SHP77 (cell line): ENCODE data around the gene ARHGDIB.

Experiments used
- DNase-seq, 2 experiments: peaks; one replicate each; lab custom pipeline; 2025; lab: John Stamatoyannopoulos, UW

The ARHGDIB gene

DNA sequence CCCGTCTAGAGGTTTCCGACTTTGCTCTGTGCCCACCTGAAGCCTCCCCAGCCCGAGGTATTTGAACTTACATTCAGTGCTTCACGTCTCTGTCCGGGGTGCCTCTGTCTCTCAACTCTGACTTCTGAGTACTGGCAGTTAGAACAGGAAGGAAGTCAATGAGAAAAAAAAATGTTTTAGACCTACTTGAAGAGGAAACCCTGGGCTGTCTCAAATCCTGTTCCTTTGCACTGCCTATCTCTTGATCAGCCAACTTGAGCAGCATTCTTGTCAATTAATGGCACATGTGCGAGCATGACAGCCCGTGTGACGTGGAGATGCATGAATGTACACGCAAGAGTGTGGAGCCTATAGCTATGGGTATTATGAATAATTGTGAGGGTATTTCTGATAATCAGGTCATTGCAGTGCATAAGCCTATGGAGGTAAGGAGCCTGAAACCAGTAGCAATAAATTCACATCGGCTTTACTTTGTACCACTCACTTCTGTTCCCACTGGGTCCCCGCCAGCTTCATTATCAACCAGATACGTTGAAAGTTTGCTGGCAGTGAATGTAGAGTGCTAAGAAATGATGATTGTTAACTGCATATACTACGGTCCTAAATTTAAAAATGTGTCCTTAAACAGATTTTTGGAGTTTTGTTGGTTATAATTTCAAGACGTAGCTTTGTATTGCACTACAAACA is at the start of gene ARHGDIB:
TSS of gene ARHGDIB (minus strand) at position 136 of the 687 bp plus-strand sequence. CDS start 10,889 bp downstream, outside the sequence.
- no peak for DNase-seq

DNA sequence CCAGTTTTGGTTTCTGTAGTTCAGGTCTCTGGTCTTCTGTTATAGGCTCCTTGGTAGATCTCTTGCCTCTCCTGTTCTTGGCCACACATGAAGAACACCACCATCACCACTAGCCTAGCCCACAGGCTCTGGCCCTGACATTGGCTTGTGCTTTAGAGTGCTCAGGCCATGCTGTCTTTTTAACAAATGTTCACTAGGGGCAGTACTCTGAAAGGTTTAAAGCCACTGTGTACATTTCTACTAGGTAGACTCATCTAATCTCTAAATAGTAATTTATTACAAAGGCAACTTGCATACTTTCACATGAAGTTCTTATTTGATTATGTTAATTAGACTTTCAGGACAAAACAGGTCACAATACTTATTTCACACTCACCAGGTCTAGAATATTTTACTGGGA is 49.8 kb upstream of the ARHGDIB start:
- DNase-seq, result no peak

DNA sequence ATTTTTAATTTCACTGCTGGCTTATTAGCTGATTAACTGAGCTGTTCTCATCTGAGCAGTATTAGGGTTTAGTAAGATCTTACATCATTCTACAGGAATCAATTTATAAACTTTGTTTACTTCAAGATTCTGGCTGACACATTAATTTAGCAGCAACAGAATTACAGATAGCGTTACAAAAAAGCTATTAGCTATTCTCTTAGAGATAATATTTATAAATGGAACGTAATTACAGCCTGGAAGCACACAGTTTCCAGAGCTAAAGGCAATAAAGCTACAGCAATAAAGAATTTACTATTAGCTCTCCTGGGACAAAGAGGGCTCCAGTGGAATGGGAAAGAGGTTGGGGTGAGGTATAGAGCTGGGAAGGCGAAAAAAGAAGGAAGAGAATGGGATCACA is 46.1 kb upstream of the ARHGDIB start:
- DNase-seq, result no peak

DNA sequence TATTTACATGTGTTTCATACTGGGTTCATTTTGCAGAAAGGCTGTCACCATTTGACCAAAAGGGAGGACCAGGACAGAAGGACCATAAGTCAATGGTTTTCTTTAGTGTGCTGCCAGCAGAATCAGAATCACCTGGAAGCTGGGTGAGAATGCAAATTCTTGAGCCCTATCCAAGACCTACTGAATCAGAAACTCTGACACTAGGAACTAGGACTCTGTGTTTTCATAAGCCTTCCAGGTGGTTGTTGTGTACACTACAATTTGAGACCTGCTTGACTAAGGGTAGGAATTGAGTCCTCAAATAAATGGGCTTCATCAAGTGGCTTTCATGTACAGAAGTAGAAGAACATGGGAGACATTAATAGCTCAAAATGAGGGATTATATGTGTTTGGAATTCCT is 43.7 kb upstream of the ARHGDIB start:
- DNase-seq, result no peak

DNA sequence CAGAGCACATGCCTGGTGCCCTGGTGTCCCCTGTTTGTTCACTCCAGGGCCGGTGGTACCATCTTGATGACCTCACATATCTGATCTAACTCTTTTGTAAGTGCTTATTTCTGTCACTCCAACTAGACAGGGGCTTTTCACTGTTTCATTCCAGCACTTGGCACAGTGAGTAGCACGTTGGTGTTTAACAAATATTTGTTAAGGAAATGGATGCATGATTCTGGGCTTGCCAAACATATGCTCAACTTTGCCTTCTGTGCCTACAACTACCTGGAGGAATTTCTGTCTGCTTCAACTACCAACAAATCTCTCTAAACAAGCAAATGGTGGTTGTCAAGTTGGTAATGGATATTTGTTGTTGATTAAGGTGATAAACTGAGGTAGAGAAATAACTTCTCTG is 43.0 kb upstream of the ARHGDIB start:
- no peak for DNase-seq

DNA sequence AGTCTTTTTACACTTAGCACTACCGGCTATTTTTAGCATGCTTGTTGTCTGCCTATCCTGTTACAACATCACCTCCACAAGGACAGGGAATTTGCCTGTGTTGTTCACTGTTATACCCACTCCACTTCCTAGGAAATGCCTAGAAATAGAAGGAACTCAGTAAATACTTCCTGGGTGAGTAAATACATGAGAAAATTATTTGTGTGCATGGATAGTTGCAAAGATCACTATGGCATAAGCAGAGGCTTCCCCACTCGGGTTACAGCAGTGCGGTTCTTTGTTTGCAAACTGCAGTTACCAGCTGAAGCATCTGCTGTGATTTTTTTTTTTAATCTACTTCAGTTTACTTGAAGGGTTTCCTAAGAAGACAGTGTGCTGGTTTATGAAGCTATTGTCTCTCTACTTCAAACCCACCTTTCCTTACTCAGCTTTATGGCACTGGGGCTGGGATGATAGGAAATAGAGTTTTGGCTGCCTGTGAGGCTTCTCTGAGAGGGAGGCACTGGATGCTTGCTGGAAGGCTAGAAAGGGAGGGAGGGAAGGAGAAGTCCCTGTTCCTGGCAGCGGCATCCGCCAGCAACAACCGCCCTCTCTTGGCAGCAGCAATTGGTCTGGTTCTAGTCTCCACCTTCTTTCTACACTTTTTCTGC is 40.5 kb upstream of the ARHGDIB start:
- DNase-seq, result no peak

DNA sequence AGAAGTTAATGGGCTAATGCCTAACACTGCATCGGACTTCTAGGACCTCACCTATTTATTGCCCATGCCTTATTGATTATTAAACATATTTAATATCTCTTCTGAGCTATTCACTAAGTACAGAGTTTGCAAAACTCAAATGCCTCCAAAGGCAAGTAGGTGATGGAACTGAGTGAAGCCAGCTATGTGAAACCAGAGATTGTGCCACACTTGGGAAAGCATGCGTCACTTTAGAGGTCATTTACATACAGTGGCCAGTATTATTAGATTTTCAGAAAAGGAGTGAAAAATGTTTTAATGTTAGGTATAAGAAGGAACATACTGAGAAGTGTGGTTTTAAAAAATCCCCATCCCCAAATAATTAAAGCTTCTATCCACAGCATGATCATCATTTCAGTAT is 39.2 kb upstream of the ARHGDIB start:
- DNase-seq, result no peak

DNA sequence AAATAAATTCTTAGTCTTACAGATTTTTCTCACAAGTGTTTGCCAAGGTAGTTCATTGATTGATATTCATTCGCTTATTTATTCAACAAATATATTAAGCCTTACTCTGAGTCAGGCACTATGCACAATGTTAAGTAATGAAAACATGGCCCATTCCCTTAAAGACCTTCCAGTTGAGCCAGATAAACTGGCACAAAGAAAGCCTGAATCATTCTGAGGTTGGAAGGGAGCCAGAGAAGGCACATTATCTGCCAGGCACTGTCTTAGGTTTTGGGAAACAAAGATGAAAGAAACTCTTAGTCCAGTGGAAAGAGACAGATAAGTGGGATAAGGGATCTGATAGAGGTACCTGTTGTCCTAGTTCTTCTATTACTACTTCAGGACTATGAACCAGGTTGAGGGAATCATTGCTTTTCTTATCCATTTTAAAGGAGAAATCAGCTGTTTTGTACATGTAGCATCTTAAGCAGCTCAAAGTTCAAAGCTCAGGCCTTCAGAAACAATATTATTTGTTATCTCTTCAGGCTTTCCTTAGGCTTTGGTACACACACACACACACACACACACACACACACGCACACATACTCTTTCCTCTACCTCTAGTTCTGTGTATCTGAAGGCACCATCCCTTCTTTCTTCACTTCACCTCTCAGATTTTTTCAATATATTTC is 38.4 kb upstream of the ARHGDIB start:
- no peak for DNase-seq

DNA sequence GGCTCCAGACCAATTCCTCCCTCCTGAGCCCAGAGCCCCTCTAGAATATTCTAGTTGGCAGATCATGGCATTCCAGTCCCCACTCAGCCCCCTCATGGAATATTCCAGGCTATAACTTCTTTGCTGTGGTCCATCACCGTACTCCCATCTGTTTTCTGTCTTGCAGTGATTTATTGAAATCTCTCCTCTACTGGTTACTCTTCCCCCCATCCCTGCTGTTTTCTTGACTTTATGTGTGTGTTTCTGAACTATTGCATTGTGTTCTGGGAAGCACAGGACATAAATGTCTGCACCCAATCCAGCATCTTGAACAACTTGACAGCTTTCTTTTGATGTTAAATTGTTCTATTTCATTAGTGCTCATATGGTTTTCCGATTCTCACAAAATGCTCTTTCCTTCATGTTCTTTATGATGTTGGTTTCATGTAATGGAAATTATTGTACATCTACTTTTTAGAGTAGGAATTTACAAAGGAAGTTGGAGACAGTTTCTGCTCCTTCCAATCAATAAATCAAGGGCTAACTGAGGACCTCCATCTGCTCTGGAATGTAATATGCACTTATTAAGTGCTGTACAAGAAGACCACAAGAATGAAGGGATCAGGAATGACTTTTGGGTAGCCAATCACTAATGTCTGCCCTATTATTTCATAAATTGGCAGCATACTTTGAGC is 37.8 kb upstream of the ARHGDIB start:
- no peak for DNase-seq

DNA sequence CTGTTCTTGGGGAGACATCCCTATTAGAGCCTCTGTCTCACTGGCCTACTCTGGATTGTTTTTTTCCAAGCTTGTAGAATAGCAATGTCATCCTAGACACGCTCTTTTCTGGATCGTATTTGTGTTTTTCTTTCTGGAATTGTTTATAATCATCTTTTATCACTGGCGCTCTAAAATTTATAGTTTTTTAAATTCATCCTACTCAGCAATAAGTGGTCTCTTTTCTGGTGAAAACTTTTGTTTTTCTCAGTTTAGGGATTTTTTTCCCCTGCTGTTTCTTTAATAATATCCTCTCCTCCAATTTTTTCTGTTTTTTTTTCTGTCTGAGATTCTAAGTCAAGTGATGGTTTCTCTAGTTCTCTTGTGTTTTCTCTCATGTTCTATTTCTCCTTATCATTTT is 36.6 kb upstream of the ARHGDIB start:
- DNase-seq, result no peak

DNA sequence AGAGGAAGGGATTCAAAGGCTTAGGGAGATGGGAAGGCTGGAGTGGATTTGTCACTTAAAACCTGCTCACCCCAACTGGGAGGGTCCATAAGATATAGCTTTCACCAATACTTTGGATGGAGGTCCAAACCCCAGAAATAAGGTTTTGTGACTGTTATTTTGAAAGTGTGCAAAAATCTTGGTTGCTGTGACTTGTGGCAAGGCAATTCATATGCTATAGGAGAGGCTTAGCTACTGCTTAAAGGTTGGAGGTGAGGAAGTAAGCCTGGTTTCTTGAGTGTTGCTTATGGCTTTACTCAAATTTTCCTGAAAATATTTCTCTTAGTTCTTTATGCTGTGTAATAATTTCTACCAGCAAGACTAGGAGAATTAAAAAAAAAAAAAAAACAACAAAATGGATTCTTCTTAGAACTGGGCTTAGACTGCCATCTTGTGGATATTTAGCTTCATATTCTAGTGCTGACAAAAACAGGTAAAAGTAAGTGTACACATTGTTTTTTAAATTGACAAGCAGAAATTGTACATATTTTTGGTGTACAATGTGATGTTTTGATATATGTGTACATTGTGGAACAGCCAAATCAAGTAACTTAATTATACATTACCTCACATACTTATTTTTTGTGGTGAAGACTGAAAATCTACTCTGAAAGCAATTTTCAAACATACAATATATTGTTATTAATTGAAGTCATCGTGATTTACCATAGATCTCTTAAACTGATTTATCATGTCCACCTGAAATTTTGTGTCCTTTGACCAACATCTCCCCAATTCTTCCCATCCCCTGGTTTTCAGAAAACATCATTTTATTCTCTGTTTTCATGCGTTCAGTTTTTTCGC is 34.4 kb upstream of the ARHGDIB start:
- DNase-seq, result peak in 1 of 2 experiments; percentile 2

DNA sequence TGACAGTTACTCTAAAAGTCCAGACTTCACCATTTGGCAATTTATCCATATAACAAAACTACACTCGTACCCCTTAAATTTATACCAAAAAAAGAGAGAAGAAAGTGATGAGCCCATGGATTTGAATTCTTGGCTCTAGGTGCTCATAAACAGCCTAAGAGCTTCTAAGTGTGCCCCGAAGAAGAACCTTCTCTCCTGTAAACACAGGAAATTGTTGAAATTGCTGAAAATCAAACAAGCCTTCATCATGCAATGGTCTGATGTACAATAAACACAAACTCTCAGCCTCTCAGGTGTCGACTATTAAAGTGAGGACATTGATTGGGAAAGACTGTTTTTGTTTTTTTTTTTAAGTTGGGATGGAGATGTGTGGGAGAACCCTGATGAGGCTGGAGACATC is 33.2 kb upstream of the ARHGDIB start:
- DNase-seq, result no peak

DNA sequence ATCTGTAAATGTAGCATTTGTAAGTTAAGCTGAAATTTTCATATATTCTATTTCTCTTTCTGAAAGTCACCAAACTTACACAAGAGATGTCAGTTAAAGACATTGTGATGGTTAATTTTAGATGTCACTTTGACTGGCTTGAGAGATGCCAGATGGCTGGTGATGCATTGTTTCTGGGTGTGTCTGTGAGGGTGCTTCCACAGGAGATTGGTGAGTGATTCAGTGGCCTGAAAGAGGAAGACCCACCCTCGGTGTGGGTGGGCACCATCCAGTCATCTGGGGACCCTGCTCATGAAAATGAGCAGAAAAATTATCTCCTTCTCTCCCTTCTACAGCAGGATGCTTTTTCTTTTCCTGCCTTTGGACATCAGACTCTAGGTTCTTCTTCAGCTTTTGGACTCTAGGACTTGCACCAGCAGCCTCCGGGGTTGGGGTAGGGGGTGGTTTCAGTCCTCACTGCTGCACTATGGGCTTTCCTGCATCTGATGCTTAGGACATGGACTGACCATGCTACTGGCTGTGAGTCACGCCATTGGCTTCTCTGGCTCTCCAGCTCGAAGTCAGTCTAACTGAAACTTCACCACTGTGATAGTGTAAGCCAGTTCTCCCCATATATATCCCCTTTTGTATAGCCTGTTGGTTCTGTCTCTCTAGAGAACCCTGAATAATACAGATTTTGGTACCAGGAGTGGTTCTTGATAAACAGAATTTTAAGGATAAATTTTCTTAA is 32.3 kb upstream of the ARHGDIB start:
- no peak for DNase-seq

DNA sequence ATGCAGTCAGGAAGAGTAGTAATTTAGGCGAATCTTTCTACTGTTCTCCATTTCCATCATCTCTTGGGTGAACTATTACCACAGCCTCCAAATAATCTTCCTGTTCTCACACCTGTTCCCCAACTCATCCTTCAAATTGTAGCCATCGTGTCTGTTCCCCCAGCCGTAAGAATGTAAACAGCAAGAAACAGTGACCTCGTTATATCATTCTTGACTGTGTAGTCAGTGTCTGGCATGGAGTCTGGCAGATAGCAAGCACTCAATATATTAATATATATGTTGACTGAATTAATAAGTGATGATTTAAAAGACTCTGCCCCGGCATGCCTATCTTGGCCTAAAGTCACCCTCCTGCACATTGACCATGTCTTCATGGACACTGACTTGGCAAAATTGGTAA is 31.7 kb upstream of the ARHGDIB start:
- no peak for DNase-seq

DNA sequence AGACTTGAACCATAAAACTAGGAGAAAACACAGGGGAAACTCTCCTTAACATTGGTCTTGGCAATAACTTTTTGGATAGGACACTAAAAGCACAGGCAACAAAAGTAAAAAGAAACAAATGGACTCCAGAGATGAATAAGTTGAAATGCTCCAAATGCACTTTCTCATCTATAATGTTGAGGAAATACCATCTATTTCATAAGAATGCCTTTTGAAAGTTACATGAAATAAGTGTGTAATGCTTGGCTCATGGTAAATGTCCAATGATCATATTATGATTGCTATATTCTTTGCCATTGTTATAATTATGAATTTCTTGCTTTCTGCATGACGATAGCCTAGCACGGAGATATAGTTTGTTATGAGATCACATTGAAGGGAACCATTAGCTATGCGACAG is 31.3 kb upstream of the ARHGDIB start:
- DNase-seq, result no peak

DNA sequence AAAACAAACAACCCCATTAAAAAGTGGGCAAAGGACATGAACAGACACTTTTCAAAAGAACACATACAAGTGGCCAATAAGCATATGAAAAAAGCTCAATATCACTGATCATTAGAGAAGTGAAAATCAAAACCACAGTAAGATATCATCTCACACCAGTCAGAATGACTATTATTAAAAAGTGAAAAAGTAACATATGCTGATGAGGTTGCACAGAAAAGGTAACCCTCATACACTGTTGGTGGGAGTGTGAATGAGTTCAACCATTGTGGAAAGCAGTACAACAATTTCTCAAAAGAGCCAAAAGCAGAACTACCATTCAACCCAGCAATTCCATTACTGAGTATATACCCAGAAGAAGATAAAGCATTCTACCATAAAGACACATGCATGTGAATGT is 29.7 kb upstream of the ARHGDIB start:
- no peak for DNase-seq

DNA sequence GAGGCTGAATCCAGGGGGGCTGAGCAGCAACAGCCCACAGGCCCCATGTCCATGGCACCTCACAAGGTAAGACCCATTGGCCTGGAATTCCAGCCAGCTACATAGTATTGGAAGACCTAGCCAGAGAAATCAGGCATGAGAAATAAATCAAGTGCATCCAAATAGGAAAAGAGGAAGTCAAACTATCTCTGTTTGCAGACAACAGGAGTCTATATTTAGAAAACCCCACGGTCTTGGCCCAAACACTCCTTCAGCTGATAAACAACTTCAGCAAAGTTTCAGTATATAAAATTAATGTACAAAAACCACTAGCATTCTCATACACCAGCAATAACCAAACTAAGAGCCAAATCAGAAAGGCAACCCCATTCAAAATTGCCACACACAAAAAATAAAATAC is 28.4 kb upstream of the ARHGDIB start:
- no peak for DNase-seq

DNA sequence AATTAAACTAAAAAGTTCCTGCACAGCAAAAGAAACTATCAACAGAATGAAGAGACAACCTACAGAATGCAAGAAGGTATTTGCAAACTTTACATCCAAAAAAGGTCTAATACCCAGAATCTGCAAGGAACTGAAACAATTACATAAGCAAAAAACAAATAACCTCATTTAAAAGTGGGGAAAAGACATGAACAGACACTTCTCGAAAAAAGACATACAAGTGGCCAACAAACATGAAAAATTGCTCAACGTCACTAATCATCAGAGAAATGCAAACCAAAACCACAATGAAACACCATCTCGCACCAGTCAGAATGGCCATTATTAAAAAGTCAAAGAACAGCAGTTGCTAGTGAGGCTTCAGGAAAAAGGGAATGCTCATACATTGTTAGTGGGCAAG is 26.6 kb upstream of the ARHGDIB start:
- no peak for DNase-seq

DNA sequence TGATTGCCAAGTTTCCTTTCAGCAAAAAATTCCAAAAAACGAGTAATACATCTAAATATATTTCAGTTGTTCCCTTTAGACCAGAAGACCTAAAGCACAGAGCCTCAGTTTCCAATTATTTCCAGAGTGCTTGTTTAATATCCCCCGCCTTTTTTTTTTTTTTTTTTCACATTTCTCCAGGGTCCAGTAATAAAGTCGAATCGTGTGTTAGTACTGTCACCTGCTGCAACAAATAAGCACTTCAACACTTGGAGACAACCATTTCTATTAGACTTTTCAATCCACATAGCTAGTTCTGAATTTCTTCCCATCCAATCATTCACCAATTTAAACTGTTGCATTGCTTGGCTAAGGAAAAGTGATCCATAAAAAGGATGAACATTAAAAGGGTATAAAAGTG is 25.0 kb upstream of the ARHGDIB start:
- DNase-seq, result no peak

DNA sequence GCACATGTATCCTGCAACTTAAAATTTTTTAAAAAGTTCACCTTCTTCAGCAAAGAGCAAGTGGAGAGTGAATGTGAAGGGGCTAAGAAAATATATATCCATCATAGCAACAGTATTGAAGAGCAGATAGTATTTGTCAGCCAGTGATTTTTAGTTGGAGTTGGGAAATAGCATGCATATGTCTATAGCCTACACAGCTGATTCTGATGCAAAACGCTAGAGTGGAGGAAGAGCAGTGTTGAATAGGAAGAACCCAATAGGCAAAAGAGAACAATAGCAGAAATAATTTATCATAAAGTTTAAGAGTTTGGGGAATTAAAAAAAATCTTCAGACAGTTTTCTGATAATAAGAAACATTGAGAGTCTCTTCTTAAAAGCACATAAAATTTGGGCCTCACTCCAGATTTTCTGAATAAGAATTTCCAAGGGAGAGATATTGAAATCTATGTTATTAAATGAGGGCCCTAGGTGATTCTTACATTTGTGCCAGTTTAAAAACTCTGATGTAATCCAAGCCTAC is 23.4 kb upstream of the ARHGDIB start:
- DNase-seq, result no peak

DNA sequence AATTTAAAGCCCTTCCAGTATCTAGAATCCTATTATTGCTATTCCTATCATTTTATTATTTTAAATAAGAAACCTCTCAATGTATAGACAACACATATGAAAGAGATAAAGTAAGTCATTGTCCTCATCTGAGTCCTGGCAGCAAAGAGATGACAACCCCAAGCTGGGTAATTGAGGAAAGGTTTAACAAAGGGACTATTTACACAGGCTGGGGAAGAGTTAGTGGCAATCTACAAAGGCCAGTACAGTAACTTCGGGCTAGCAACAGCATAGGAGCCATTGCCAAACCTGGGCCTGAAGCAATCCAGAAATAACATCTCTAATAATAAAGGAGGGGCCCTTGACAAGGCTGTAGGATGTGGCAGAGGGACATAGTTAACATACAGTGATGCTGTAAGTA is 22.6 kb upstream of the ARHGDIB start:
- DNase-seq, result no peak
